GM18505 (cell line): ENCODE data around the gene HUS1.

Source experiments
- ATAC-seq: cut with Tn5 transposase; IDR thresholded peaks from one replicate; pipeline ENCODE4 v1.9.1; 2021; ENCODE audit not compliant: unreplicated experiment
- POLR2A ChIP-seq: IDR thresholded peaks from 4 replicates; pipeline ENCODE4 v1.6.1; 2011; ENCODE audit warnings: borderline replicate concordance; ENCODE audit not compliant: insufficient read depth, insufficient read length; ENCODE audit errors: extremely low read depth

Gene HUS1

GRCh38 chr7:47967123-47967522 is 12.3 kb downstream of the HUS1 start:
- TF ChIP-seq POLR2A: no peak
- ATAC-seq: no peak

- TF ChIP-seq POLR2A: no peak
- no peak for ATAC-seq
Measured at GRCh38 chr7:47965456-47965855, 14.0 kb downstream of the HUS1 start.

- ATAC-seq: no peak
- TF ChIP-seq POLR2A: no peak
Measured at GRCh38 chr7:47962262-47962661, 17.2 kb downstream of the HUS1 start.

- ATAC-seq: no peak
- no peak for TF ChIP-seq POLR2A
Measured at GRCh38 chr7:47957156-47957555, 22.3 kb downstream of the HUS1 start.

- no peak for TF ChIP-seq POLR2A
- no peak for ATAC-seq
Measured at GRCh38 chr7:47956220-47956619, 23.2 kb downstream of the HUS1 start.

- no peak for ATAC-seq
- no peak for TF ChIP-seq POLR2A
Measured at GRCh38 chr7:47954231-47954911, 25.0 kb downstream of the HUS1 start.

GRCh38 chr7:47953822-47954221 is 25.6 kb downstream of the HUS1 start:
- no peak for ATAC-seq
- no peak for TF ChIP-seq POLR2A

- TF ChIP-seq POLR2A: no peak
- ATAC-seq: no peak
Measured at GRCh38 chr7:47952224-47952623, 27.2 kb downstream of the HUS1 start.

- no peak for TF ChIP-seq POLR2A
- no peak for ATAC-seq
Measured at GRCh38 chr7:47951374-47951773, 28.0 kb downstream of the HUS1 start.

GRCh38 chr7:47950714-47951113 is 28.7 kb downstream of the HUS1 start:
- TF ChIP-seq POLR2A: no peak
- no peak for ATAC-seq

- no peak for ATAC-seq
- TF ChIP-seq POLR2A: no peak
Measured at GRCh38 chr7:47949703-47950102, 29.7 kb downstream of the HUS1 start.

GRCh38 chr7:47948141-47948790 is 31.1 kb downstream of the HUS1 start, which contains the start of gene PKD1L1:
Gene PKD1L1, minus strand, starts transcription at chr7:47948466. Its CDS starts 26 bp downstream, at chr7:47948440.
- ATAC-seq: no peak
- TF ChIP-seq POLR2A: no peak

- no peak for TF ChIP-seq POLR2A
- ATAC-seq: no peak
Measured at GRCh38 chr7:47947355-47947749, 32.1 kb downstream of the HUS1 start.

- TF ChIP-seq POLR2A: no peak
- no peak for ATAC-seq
Measured at GRCh38 chr7:47946581-47947354, 32.6 kb downstream of the HUS1 start.

- no peak for ATAC-seq
- TF ChIP-seq POLR2A: no peak
Measured at GRCh38 chr7:47945261-47946015, 34.0 kb downstream of the HUS1 start.
